Measurements from ENCODE around the gene GALNT14.

GALNT14 gene

DNA sequence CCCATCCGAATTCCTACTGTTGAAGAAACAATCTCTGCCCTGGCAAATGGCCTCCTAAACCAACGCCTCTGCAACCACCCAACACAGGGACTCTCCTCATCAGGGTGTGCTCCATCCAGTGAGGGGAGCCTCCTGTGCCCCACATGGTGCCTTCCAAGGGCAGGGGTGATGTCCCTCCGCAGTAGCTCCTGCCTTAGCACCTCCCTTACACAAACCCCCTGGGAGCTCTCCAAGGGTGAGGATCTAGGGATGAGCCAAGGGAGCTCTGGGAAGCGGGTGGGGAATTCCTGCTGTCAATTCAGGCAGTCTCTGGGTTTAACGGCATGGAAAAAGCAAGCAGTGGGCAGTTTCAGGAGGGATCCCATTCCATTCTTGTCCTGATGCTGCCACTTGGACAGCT is 3.8 kb downstream of the GALNT14 start:
- DNase-seq (ENCODE audit: low read depth) = no peak

DNA sequence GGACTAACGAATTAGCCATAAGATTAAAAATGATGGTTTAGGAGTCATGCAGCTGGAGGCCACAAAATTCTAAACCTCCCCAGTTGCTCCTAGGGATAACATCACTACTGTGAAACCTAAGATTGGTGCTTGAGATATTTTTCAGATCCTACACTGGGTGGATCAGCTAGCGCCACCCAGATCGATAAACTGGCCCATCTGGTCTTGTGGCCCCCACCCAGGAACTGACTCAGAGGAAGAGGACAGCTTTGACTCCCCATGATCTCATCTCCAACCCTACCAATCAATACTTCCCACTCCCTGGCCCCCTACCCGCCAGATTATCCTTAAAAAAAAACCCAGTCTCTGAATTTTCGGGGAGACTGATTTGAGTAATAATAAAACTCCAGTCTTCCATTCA is 5.5 kb downstream of the GALNT14 start:
- no peak for DNase-seq (ENCODE audit: low read depth)

DNA sequence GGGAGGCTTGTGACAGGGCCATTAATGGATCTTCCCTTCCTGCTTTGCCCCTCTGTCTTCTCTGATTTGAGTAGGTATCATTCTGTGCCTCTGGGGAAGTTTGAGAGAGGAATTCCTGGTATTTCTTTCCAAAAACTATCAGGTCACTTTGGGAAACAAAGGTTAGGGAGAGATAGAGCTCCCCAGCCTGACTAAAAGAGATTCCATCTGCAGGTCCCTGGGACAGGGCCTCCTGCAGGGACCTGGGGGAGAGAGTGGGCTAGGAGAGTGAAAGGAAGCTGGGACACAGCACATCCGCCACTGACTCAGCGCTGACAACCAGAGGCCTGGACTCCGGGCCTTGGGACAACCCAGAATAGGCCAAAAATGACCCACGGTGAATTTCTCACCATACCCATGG is 6.4 kb downstream of the GALNT14 start:
- no peak for DNase-seq (ENCODE audit: low read depth)

DNA sequence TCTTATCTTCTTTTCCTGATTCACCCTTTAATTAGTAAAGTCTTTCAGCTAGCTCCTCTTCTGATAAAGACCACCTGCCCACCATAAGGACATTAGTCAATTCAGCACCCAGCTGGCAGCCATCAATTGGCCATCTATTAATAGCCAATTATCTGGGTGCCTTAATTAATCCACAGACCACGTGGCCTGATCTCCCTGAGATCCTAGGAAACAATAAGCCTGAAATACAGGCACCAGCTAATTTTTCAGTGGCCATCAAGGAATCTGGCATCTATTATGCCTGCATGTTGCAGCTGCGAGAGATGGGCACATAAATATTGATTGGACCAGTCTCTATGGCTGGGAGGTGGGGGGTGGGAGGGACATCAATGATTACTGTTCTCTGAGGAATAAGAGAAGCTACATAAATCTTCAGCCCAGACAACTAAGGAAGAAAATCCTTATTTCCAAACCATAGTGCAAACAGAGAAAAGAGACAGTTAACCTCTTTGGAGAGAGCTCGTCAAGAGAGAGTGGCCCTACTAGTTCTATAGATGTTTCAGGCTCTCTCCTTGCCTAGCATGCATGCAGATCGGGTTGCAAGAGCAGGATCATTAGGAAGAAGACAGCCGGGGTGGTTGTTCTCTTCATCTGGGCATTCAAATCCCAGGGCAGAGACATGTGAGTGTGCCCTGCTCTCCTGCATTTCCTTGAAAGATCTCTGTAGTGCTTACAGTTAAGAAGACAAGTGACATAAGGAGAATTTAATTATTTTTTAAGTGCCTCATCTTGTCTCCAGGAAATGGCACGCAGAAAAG is 8.7 kb downstream of the GALNT14 start:
- DNase-seq (ENCODE audit: low read depth) = no peak

DNA sequence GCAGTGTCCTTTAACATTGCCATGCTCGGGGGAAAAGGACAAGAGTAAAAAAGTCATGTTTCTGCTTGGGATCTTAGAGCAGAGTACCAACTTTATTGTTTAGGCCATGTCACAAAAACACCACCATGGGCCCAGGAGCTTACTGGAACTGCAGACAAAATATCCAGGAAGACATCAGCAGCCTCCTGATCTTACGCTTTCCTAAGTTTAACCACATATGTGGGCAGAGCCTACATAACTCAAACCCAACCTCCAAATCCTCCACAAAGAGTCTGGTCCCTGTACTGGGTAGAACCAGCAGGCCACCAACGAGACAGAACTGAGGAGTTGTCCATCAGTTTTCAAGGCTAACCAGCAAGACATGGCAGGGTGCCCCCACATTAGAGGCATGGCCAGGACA is 10.3 kb downstream of the GALNT14 start:
- no peak for DNase-seq (ENCODE audit: low read depth)

DNA sequence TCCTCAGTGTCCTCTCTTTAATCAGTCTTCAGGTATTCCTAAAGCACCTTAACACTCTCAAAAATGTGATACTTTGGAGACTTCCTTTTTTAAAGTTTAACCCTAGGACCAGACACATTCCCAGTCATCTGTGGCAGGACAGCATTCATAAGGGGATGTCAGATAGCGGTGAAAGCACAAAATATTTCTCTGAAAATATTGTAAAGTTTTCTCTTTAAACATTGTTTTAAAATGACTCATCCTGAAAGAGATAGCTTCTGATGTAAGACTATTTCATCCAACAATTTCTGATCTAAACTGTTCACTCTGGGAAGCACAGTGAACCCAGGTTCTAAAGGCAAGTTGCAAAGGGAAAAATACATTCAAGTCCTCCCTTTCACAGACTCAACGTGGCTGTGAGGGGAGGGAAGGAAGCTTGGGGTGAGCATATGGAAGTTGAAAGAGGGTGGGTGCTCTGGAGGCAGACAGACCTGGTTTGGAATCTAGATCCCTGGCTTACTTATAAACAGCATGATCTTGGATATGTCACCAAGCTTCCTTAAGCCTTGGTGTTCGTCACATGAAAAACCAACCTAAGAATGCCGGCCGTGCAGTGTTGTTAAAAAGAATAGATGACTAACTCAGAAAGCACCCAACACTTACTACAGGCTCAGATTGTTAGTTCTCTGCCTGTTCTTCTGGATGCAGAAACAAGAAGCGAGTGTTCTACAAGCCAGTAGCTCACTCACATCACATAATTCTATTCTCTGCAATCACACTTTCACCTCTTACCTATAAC is 12.1 kb downstream of the GALNT14 start:
- no peak for DNase-seq (ENCODE audit: low read depth)

DNA sequence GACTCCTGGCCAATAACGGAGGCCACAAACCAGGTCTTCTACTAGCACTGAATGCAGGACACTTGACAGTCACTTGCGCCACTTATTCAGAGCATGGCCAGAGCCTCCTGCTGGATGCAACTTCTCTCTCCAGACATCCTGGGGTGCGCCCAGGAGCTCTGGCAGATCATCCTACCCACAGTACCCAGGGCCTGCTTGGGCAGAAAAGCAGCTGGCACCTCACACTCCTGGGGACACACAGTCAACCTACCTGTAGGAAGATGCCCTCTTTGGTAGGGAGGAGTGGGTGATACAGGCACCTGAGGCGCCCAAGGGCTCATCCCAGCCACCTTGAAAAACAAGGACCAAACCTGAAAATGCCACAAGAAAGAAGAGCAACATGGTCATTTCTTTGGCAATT is 13.3 kb downstream of the GALNT14 start:
- DNase-seq (ENCODE audit: low read depth) = no peak

DNA sequence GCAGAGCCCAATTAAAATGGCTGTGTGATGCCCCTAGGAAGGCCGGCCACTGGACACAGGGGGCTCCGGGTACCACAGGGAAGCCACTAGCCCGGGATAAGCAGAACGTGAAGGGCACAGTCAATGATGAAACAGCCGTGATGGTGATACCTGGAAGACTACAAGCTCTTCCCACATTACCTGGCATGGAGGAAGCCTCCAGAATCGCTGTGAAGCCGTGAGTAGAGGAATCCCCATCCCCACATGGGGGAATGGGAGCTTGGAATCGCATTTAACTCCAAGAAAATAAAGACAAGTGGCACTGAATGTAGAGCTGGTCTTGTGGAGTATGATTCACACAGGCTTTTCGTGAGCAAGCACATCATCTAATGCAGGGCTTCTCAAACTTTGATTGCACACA is 16.1 kb downstream of the GALNT14 start:
- DNase-seq (ENCODE audit: low read depth) = no peak

DNA sequence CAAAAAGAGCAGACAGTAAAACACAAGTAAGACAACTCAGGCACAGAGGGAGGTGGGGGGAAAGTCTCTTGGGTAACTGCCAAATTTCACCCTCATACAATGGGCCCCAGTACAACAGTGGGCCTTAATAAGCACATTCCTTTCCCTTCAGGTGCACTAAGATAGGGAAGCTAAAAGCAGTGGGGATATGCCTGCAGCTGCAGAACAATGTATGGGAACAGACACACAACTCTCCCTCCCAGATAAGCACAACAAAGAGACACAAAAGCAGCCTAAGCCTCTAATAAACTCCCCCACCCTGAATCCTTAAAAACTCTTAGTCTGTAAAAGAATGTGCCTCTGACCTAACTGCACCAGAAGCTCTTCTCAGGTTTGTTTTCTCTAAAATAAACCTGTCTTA is 24.5 kb downstream of the GALNT14 start:
- no peak for DNase-seq (ENCODE audit: low read depth)

DNA sequence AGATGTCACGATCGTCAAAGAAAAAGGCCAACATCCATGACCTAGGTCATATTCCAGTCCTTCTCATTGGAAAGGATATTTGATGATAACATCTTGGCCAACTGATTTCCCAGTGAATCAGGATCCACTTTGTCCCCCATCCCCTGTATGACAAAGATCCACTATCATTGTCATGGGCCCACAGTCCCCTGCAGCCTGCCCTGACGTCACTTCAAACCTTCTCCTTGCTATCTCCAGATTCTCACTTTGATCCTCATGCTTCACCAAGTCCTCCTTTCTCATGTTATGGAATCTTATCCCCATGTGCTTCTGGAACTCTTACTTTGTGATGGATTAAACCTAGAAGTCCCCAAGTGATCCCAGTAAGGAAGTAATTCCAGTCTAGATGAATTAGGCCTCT is 25.7 kb downstream of the GALNT14 start:
- DNase-seq (ENCODE audit: low read depth) = no peak

DNA sequence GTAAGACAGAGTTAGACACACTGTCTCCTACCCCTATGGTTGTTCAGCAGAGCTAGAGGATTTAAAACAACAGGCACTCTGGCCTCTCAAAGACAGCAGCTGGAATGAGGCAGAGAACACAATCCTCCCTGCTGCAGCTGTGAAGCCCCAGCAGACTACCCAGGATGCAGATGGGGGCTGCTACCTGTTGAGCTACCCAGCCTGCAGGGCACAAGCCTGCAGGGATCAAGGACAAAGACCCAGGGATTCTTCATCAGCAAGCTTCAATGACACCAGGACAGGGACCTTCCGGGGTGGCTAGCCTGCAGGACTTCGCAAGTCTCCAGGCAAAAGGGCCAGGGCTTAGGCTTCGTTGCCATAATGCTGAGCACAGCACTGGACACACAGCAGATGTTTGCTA is 27.2 kb downstream of the GALNT14 start:
- no peak for DNase-seq (ENCODE audit: low read depth)

DNA sequence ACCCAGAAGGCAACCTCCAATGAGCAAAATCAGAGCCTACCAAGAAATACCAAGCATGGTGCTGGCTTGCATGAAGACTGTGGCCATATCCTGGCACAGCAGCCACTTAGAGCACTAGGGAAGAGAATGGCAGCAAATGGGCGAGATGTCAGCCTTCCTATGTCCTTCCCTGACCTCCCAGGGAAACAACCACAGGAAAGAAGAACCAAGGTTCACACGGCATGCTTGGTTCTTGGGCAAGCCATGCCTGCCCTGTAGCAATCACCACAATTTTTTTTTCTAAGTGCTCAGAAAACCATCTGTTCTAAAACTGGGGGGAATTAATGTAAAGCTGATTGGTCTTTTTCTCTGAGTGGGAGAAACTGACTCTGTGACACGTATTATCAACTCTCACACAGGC is 27.8 kb downstream of the GALNT14 start:
- no peak for DNase-seq (ENCODE audit: low read depth)

DNA sequence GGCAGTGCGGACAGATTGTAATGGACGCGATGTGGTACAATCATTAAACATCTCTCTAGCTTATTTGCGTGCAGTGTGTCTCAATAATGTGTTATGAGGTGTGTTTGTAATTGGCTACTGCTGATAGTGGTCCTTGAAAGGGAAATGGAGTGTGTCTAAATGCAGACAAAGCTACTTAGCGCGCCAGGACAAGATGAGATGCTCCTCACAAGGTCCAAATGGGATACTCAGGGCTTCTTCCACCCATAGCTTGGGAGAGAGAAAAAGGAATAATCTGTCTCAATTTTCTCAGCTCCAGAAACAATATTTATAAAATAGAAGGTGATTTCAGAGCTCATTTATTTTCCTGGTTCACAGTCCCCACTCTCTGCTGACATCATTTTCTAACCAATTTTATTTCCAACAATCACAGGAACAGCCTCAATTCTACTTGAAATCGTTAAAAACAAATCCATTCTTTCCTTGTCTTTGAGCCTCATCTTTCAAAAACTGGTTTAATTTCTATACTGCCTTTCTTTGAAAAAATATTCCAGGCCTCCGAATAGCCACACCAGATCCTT is 28.5 kb downstream of the GALNT14 start:
- no peak for DNase-seq (ENCODE audit: low read depth)

DNA sequence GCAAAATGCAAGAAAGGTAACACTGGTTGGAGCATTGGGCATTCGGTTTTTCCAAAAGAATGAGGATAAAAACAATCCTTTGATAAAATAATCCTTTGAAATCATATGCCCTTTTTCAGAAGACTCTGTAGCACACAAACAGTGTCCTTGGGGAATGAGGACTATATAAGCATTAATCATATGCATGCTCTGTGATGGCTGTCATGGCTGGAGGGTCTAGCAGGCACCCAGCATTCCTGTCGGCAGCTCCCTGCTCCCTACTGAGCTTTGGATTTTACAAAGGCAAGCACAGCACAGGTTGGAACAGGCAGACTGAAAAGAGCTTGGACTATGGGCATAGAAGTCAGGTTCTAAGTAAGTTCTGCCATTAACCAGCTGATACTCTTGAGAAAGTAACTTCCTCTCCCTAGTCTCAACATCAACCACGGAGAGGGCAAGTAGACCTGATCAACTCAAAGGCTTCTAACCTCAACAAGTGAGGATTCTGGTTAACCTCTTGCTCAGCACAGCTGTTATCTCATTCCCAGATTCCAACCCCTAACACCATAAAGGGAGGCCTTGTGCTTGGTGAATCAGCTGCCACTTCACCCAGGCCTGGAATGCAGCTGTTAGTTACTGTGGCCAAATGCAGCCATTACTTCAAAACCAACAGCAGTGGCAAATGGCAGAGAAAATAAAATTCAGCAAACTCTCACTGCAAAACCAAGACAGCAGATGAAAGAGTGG is 29.5 kb downstream of the GALNT14 start:
- no peak for DNase-seq (ENCODE audit: low read depth)

DNA sequence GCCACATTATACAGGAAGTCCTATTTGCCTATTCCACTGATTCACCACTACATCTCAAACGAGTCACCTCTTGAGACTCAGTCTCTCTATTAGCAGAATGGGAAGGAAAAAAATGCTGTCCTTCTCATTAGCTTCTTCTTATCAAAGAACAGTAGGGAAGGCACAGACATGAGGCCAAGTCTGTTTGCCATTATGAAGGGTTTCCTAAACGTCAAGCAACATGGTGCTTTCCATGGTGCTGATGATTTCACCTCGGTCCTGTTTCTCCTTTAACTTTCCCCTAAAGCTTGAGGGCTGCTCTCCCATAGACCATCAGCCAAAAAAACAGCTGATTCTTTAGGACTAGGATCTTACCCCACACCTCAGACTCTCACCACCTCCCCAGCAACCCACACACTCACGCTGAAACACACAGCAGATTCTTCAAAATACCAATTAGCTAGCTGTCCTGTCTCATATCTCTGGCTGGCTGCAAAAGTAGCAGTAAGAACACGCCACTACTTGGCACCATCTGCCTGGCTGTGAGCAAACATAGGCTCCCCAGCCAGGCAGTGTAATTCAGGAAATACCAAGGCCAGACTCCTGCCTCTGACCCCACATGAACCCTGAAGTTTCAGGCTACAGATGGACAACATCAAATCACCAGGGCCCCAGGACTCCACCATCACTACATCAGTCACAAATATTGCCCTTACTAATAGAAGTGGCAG is 30.5 kb downstream of the GALNT14 start:
- DNase-seq (ENCODE audit: low read depth) = no peak

DNA sequence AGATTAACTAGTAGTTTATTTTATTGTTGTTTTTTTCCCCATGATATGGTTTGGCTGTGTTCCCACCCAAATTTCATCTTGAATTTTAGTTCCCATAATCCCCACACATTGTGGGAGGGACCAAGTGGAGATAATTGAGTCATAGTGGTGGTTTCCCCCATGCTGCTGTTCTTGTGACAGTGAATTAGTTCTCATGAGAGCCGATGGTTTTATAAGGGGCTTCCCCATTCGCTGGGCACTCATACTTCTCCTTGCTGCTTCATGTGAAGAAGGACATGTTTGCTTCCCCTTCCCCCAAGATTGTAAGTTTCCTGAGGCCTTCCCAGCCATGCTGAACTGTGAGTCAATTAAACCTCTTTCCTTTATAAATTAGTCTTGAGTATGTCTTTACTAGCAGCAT is 36.5 kb downstream of the GALNT14 start:
- DNase-seq (ENCODE audit: low read depth) = no peak

DNA sequence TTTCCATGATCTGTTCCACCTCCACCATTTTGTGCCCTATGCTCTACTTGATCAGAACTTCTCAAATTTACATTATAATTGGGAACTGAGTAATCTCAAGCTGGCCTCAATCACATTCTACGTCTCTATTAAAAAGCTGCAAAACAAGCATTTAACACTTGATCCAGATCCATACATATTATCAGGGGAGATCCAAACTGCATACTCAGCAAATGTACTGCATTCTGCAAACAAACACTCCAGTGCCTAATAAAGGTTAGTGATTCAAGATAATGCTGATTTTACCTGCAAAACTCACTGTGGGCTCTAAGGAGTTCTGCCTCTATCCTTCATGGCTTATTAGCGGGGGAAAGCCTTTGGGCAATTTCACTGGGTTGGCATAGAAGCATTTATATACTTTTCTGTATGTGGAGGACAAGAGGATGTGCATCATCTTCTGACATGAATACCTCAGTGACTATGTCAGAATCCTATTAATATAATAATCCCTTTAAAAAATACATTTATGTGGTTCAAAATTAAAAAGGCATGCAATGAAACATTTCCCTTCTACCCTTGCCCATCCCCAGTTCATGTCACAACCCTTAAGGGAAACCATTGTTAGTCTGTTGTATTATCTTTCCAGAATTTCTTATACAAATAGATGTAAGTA is 40.2 kb downstream of the GALNT14 start:
- DNase-seq (ENCODE audit: low read depth) = no peak

DNA sequence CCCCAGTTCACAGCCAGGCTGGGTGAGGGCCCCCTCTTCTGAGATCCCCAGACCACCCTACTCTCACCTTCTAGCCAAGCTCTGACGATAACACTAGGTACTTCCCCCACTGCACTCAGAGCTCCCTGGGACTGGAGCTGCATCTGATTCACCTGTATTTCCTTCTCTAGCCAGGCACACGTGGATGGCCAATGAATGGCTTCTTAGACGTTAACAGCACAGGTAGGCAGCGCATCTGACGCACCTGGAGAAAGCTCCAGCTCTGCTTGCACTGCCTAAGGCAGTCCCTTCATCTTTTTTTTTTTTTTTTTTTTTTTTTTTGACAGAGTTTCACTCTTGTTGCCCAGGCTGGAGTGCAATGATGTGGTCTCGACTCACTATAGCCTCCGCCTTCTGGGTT is 48.1 kb downstream of the GALNT14 start:
- no peak for DNase-seq (ENCODE audit: low read depth)

DNA sequence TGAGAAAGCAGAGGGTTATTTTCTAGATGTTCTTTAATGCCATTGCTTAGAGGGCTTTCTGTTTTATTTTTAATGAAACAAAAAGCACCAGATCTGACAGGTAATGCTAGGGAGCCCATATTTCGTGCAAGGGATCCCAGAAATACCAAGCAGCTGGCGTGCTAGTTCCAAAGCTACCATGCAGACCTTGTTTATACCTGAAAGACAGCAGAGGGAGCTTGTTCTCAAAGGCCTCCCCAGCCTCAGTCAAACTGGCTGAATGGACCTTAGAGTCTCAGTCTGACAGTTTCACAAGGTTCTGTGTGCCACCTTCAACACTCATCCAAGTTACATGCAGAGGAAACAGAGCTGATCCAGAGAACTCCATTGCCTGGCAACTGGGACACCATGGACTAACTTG is 48.6 kb downstream of the GALNT14 start:
- DNase-seq (ENCODE audit: low read depth) = no peak

DNA sequence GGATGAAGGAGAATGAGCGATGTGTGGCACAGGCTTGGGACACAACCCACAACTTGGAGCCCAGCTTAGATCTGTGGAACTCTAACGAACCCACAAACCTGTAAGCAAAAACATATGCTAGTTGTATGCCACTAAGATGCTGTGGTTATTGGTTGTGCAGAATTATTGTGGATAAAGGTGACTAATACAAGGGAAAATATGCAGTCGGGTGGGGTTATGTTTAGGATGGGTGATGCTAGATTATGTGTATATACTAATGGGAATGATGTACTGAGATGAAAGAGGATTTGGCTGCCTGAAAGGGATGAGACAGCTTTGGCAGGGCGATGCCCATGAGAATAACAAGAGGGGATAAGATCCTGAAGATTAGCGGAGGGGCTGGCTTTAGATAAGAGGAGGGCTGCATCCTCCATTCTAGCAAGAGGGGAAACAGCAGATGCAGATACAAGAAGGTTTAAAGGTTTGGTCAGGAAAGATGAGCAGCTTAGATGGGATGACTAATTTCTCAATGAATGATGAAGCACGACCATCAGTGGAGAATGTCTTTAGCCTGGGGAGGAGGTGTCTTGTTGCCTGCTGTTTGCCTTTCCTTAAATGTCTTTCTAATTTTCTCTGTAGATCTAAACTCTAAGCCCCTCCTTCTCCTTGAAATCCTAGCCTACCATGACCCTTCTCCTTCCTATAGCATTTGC is 49.6 kb downstream of the GALNT14 start:
- DNase-seq (ENCODE audit: low read depth) = no peak

DNA sequence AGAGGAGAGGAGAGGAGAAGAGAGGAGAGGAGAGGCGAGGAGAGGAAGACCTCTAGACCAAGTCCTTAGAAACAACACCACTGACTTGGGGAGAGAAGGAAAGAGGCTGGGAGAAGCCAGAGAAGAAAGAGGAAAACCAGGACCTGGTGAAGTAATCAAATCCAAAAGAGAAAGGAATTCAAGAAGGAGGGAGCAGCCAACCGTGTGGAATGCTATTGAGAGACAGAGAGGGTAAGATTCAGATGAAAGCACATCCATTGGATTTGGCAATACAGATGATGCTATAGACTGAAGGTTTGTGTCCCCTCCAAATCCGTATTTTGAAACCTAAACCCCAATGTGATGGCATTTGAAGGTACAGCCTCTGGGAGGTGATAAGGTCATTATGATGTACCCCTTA is 50.7 kb downstream of the GALNT14 start:
- DNase-seq (ENCODE audit: low read depth) = no peak
